Measurements from ENCODE around the gene BSND.

The BSND gene

DNA sequence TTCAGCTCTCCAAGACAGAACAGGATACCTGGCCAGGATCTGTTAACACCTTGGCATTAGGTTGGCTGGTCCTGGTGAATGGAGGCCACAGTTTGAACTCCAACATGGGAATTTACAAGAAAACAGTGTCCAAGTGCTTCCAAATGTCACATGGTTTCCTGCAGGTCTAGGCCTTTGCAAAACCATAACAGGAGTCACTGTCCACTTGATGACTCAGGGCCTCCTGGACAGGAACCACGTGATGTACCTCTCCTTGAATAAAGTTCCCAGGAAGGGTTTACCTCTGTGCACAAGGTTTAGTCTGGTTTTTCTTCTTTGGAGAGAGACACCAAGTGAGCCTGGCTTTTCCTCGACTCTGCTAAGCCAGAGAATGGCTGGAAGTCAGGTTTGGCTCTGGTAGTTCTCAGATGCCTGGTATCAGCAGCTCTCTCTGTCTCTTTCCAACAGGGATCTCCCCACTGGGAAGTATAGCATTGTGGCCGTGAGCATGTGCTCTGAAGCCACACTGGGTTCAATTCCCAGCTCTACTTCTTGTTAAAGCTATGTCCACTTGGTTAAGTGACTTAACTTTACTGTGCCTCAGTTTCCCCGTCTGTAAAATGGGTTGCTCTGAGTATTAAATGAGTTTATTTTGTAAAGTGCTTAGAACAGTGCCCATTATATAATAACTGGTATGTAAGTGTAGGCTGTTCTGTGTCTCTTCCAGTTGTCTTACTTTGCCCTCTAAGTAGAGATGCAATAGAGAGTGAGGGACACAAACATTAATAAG, 45.6 kb upstream of the BSND start:
- TF ChIP-seq, protein P1, sequence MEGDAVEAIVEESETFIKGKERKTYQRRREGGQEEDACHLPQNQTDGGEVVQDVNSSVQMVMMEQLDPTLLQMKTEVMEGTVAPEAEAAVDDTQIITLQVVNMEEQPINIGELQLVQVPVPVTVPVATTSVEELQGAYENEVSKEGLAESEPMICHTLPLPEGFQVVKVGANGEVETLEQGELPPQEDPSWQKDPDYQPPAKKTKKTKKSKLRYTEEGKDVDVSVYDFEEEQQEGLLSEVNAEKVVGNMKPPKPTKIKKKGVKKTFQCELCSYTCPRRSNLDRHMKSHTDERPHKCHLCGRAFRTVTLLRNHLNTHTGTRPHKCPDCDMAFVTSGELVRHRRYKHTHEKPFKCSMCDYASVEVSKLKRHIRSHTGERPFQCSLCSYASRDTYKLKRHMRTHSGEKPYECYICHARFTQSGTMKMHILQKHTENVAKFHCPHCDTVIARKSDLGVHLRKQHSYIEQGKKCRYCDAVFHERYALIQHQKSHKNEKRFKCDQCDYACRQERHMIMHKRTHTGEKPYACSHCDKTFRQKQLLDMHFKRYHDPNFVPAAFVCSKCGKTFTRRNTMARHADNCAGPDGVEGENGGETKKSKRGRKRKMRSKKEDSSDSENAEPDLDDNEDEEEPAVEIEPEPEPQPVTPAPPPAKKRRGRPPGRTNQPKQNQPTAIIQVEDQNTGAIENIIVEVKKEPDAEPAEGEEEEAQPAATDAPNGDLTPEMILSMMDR (IDR thresholded peaks at IDR 0.05; ENCODE audit: unreplicated experiment in 3 of 3) = no peak
- H3K4me3 Mint-ChIP-seq = no peak overlapping the region
- no peak overlapping the region for H3K27ac Mint-ChIP-seq
- peaks cover 19% of the 10 kb centered on the region for H3K9me3 Mint-ChIP-seq
- peaks cover 11% of the 10 kb centered on the region for H3K4me1 Mint-ChIP-seq
- H3K27me3 Mint-ChIP-seq (ENCODE audit: low read depth) = peaks cover 6% of the 10 kb centered on the region
- H3K36me3 Mint-ChIP-seq (ENCODE audit: low read depth) = no peaks in the 10 kb centered on the region

GRCh38 chr1:54953846-54954245, 44.9 kb upstream of the BSND start:
- peaks cover 11% of the 10 kb centered on the region for H3K4me1 Mint-ChIP-seq
- TF ChIP-seq, protein P1 (IDR thresholded peaks at IDR 0.05; ENCODE audit: unreplicated experiment in 3 of 3) = no peak
- no peak overlapping the region for H3K27ac Mint-ChIP-seq
- H3K9me3 Mint-ChIP-seq = peaks cover 23% of the 10 kb centered on the region
- no peak overlapping the region for H3K4me3 Mint-ChIP-seq
- H3K36me3 Mint-ChIP-seq (ENCODE audit: low read depth) = peaks cover 1% of the 10 kb centered on the region
- H3K27me3 Mint-ChIP-seq (ENCODE audit: low read depth) = peaks cover 1% of the 10 kb centered on the region

DNA sequence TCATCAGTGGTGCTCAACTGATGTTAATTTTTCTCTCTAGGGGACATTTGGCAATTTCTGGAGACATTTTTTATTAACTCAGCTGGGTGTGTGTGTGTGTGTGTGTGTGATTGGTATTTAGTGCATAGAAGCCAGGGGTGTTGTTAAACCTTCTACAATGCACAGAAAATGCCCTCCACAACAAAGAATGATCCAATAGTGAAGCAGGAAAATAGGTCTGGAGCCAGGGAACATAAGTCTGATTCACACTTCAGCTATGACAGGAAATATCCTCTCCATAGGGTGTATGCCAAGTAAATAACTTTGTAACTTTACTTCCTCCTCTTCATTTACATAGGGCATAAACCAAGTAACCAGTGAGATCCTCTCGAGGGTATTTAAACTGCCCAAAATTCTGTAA, 43.4 kb upstream of the BSND start:
- no peak overlapping the region for H3K4me3 Mint-ChIP-seq

GRCh38 chr1:54956726-54957125, 42.0 kb upstream of the BSND start:
- TF ChIP-seq, protein P1 (IDR thresholded peaks at IDR 0.05; ENCODE audit: unreplicated experiment in 3 of 3) = no peak
- Mint-ChIP-seq H3K4me1 (no peaks in the 10 kb centered on the region), H3K9me3 (peaks cover 28% of the 10 kb centered on the region), H3K27me3 (ENCODE audit: low read depth) (no peaks in the 10 kb centered on the region), H3K4me3 (no peak overlapping the region), H3K36me3 (ENCODE audit: low read depth) (peaks cover 3% of the 10 kb centered on the region), H3K27ac (no peak overlapping the region)

More for the DNA sequence above, 43.4 kb upstream of the BSND start:
- Mint-ChIP-seq H3K36me3 (ENCODE audit: low read depth) (peaks cover 3% of the 10 kb centered on the region), H3K27ac (no peak overlapping the region), H3K27me3 (ENCODE audit: low read depth) (no peaks in the 10 kb centered on the region), H3K4me1 (peaks cover 6% of the 10 kb centered on the region), H3K9me3 (peaks cover 28% of the 10 kb centered on the region)
- TF ChIP-seq, protein P1 (IDR thresholded peaks at IDR 0.05; ENCODE audit: unreplicated experiment in 3 of 3) = no peak

DNA sequence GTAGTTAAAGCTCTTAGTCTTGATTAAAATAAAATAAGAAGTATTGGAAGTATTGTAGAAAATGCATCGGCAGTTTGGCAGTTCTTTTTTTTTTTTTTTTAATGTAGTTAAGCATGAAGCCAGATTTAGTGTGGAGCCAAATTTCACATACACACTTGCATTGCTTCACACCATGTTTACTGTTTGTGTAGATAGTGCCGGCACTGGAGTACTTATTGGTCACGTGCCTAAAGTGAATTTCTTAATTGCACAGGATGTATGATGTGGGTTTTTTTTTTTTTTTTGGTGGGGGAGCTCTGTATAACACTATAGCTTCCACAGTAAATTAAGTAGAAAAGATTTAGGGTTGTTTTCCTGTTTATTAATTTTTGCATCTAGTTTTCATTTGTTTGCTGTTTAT, 39.5 kb upstream of the BSND start:
- peaks cover 27% of the 10 kb centered on the region for H3K9me3 Mint-ChIP-seq
- H3K4me1 Mint-ChIP-seq = no peaks in the 10 kb centered on the region
- no peak overlapping the region for H3K27ac Mint-ChIP-seq
- peaks cover 3% of the 10 kb centered on the region for H3K36me3 Mint-ChIP-seq (ENCODE audit: low read depth)
- TF ChIP-seq, protein P1 (IDR thresholded peaks at IDR 0.05; ENCODE audit: unreplicated experiment in 3 of 3) = no peak
- peaks cover 4% of the 10 kb centered on the region for H3K27me3 Mint-ChIP-seq (ENCODE audit: low read depth)
- H3K4me3 Mint-ChIP-seq = no peak overlapping the region
